Osteoblast (primary cell): ENCODE measurements around the gene EFNB3. TPM values are rescaled to one million over a fixed set of nuclear protein-coding genes. Genes with fewer than 3 reads are reported as not detected.

Source experiments
- DNase-seq: peaks from one replicate; pipeline ENCODE4 v3.0.0; 2011; ENCODE audit warnings: low spot score, mixed read lengths; ENCODE audit not compliant: insufficient read length; ENCODE audit errors: missing footprints
- H2AFZ ChIP-seq: 2 replicates; pipeline ENCODE4 v1.6.0; 2011; ENCODE audit warnings: mild to moderate bottlenecking, low read length
- H3K27ac ChIP-seq: 2 replicates; pipeline ENCODE4 v1.5.1; 2011; ENCODE audit warnings: mild to moderate bottlenecking, low read depth, low read length, moderate library complexity
- H3K27me3 ChIP-seq: 2 replicates; pipeline ENCODE4 v1.6.0; 2012; ENCODE audit warnings: mild to moderate bottlenecking, control low read depth, inconsistent platforms, low read length, moderate library complexity; ENCODE audit not compliant: insufficient read depth
- H3K36me3 ChIP-seq: 2 replicates; pipeline ENCODE4 v1.5.1; 2011; ENCODE audit warnings: mild to moderate bottlenecking, low read length, control low read depth, moderate library complexity; ENCODE audit not compliant: insufficient read depth
- H3K4me1 ChIP-seq: 2 replicates; pipeline ENCODE4 v1.5.1; 2011; ENCODE audit warnings: mild to moderate bottlenecking, low read length, control low read depth, moderate library complexity; ENCODE audit not compliant: insufficient read depth
- H3K4me2 ChIP-seq: 2 replicates; pipeline ENCODE4 v1.6.0; 2011; ENCODE audit warnings: mild to moderate bottlenecking, low read length; ENCODE audit not compliant: insufficient read depth
- H3K4me3 ChIP-seq: fragments of 200-600 bp; sonication (generic); 3 replicates; pipeline ENCODE4 v1.5.1; 2012; ENCODE audit warnings: mild to moderate bottlenecking, low read length, inconsistent platforms; ENCODE audit not compliant: insufficient read depth
- H3K79me2 ChIP-seq: 2 replicates; pipeline ENCODE4 v1.6.0; 2012; ENCODE audit warnings: mild to moderate bottlenecking, low read length, control low read depth, inconsistent platforms; ENCODE audit not compliant: insufficient read depth
- H3K9me3 ChIP-seq: 2 replicates; pipeline ENCODE4 v1.5.1; 2011; ENCODE audit warnings: low read depth, low read length, control low read depth
- H4K20me1 ChIP-seq: 2 replicates; pipeline ENCODE4 v1.6.0; 2012; ENCODE audit warnings: mild to moderate bottlenecking, low read length, control low read depth; ENCODE audit not compliant: insufficient read depth
- total RNA-seq: library from RNA; depleted of rRNA; stranded (reverse); fragments of >200 nt; gene quantifications from 2 replicates; pipeline ENCODE4 v1.2.3, GENCODE V29; 2012
- TF ChIP-seq, protein P1 (sequence below): IDR thresholded peaks from 2 replicates; pipeline ENCODE4 v1.5.1; 2011; ENCODE audit warnings: mild to moderate bottlenecking, low read depth, low read length, moderate library complexity; ENCODE audit errors: extremely low read depth

EFNB3 gene
- total RNA-seq, 1 donor: 1.8 TPM

DNA sequence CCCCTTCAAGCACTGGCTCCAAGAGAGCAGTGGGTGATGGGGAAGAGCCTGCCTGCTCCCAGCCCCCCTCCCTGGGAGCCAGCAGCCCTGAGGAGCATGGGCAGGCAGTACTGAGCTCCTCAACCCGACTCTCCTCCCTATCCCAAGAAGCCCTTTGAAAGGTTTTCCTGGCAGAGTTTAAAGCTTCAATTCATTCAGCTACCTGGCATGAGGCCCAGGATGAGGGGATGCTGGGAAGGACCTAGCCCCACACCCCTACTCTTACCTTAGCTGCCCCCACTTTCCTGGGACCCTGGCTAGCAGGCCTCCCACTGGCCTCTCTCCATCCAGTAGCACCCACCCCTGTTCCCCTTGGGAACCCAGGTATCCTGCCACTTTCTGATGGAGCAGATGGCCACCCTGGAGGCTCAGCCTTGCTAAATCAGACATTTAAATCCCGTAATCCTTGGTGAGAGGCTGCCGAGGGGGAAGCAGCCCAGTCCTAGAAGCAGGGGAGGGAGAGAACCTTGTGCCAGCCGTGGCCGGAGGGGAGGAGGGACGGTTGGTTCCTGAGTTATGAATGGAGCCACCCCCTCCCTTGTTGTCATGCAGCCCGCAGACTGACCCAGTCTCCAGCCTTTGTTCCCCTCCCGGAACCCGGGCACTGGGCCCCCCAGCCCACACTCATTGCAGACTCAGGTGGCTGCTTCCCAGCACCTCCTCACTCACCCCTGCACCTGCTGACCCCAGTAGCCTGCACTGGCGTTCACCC, 37.2 kb upstream of the EFNB3 start:
- H3K27me3 ChIP-seq: no peaks in the 10 kb centered on the region
- H3K36me3 ChIP-seq: peaks cover 13% of the 10 kb centered on the region
- no peaks in the 10 kb centered on the region for H3K79me2 ChIP-seq
- TF ChIP-seq, protein P1, sequence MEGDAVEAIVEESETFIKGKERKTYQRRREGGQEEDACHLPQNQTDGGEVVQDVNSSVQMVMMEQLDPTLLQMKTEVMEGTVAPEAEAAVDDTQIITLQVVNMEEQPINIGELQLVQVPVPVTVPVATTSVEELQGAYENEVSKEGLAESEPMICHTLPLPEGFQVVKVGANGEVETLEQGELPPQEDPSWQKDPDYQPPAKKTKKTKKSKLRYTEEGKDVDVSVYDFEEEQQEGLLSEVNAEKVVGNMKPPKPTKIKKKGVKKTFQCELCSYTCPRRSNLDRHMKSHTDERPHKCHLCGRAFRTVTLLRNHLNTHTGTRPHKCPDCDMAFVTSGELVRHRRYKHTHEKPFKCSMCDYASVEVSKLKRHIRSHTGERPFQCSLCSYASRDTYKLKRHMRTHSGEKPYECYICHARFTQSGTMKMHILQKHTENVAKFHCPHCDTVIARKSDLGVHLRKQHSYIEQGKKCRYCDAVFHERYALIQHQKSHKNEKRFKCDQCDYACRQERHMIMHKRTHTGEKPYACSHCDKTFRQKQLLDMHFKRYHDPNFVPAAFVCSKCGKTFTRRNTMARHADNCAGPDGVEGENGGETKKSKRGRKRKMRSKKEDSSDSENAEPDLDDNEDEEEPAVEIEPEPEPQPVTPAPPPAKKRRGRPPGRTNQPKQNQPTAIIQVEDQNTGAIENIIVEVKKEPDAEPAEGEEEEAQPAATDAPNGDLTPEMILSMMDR: no peak
- DNase-seq: peak; percentile 27
- no peak overlapping the region for H3K4me3 ChIP-seq
- H3K4me2 ChIP-seq: no peak overlapping the region
- H4K20me1 ChIP-seq: no peaks in the 10 kb centered on the region
- H3K9me3 ChIP-seq: no peaks in the 10 kb centered on the region
- H3K27ac ChIP-seq: no peak overlapping the region
- H2AFZ ChIP-seq: no peak overlapping the region
- no peaks in the 10 kb centered on the region for H3K4me1 ChIP-seq

DNA sequence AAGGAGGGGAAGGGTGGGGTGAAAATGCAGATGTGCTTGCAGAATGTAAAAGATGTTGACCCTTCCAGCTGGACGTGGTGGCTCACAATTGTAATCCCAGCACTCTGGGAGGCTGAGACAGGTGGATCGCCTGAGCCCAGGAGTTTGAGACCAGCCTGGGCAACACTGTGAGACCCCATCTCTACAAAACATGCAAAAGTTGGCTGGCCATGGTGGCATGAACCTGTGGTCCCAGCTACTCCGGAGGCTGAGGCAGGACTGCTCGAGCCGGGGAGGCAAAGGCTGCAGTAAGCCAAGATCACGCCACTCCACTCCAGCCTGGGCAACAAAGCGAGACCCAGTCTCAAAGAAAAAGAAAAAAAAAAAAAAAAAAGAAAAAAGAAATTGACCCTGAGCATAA, 36.5 kb upstream of the EFNB3 start:
- Histone ChIP-seq H3K27ac (no peak overlapping the region), H3K79me2 (no peaks in the 10 kb centered on the region), H3K27me3 (no peaks in the 10 kb centered on the region), H3K4me2 (no peak overlapping the region), H3K36me3 (peaks cover 19% of the 10 kb centered on the region), H3K4me3 (no peak overlapping the region), H3K4me1 (no peaks in the 10 kb centered on the region), H4K20me1 (no peaks in the 10 kb centered on the region), H3K9me3 (peaks cover 1% of the 10 kb centered on the region), H2AFZ (no peak overlapping the region)
- TF ChIP-seq, protein P1: no peak
- DNase-seq: no peak

DNA sequence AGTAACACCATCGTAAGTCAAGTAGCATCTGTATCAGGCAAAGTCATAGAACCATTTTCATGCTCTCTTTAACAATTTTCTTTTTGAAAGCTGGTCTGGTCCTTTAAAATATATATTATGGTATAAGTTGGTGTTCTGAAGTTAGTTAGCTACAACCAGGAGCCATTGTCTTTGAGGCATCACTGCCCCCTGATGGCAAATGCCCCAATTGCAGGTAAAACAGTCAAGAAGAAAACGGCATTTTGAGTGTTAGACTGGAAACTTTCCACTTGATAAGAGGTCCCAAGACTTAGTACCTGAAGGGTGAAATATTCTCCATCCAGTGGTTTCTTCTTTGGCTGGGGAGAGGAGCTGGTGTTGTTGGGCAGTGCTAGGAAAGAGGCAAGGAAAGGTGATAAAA, 31.8 kb upstream of the EFNB3 start:
- H3K27ac ChIP-seq: no peak overlapping the region
- H3K9me3 ChIP-seq: peaks cover 3% of the 10 kb centered on the region
- H3K36me3 ChIP-seq: peaks cover 34% of the 10 kb centered on the region
- H3K27me3 ChIP-seq: no peaks in the 10 kb centered on the region
- no peaks in the 10 kb centered on the region for H3K4me1 ChIP-seq
- no peak overlapping the region for H2AFZ ChIP-seq
- H4K20me1 ChIP-seq: no peaks in the 10 kb centered on the region
- no peak for DNase-seq
- H3K4me3 ChIP-seq: no peak overlapping the region
- TF ChIP-seq, protein P1: no peak
- H3K79me2 ChIP-seq: no peaks in the 10 kb centered on the region
- no peak overlapping the region for H3K4me2 ChIP-seq

DNA sequence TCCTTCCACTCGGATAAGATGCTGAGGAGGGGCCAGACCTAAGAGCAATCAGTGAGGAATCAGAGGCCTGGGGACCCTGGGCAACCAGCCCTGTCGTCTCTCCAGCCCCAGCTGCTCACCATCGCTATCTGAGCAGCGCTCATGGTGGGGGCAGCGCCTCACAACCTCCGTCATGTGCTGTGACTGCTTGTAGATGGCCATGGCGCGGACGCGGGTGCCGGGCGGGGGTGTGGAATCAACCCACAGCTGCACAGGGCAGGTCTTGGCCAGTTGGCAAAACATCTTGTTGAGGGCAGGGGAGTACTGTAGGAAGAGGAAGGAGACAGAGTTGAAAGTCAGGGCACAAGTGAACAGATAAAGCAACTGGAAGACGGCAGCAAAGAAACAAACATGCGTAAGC, 30.1 kb upstream of the EFNB3 start:
- TF ChIP-seq, protein P1: no peak
- Histone ChIP-seq H3K4me2 (no peak overlapping the region), H3K4me3 (no peak overlapping the region), H3K79me2 (peaks cover 3% of the 10 kb centered on the region), H3K4me1 (no peaks in the 10 kb centered on the region), H3K27me3 (no peaks in the 10 kb centered on the region), H3K27ac (no peak overlapping the region), H3K36me3 (peaks cover 31% of the 10 kb centered on the region), H4K20me1 (peaks cover 4% of the 10 kb centered on the region), H3K9me3 (peaks cover 3% of the 10 kb centered on the region), H2AFZ (no peak overlapping the region)
- no peak for DNase-seq
